ENCODE results near the gene NFAM1. TPM values are rescaled to one million over a fixed set of nuclear protein-coding genes. Genes with fewer than 3 reads are reported as not detected.

NFAM1 gene
- total and polyA plus RNA-seq, 2 experiments from 2014 or later = not detected

DNA sequence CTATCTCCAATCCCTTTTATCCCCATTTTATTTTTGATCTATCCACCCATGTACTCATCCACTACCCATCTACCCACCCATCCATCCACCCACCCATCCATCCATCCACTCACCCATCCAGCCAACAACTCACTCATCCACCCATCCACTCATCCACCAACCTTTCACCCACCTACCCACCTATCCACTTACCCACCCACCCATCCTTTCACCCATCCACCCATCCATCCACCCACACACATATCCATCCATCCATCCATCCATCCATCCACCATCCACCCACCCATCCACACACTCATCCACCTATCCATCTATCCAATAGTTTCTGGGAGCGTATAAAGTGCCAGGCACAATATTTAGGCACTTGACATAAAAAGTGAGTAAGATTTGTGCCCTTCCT is 39.2 kb upstream of the NFAM1 start:
- 82 to 88% methylated on average over 1 of the region's 1 CpG for WGBS, 2 experiments (ENCODE audit: low coverage in 1 of 2, low lambda C conversion rate in 2 of 2, missing lambda C conversion rate in 2 of 2)
- no peak overlapping the region for H2AFZ ChIP-seq
- no peaks in the 10 kb centered on the region for H3K9me3 ChIP-seq (ENCODE audit: low read depth)
- H3K36me3 ChIP-seq (ENCODE audit: low read depth) = no peaks in the 10 kb centered on the region
- TF ChIP-seq EZH2phosphoT487 (IDR thresholded peaks at IDR 0.05; ENCODE audit: insufficient read depth, low read depth) (no peak), EZH2 (IDR thresholded peaks at IDR 0.05; ENCODE audit: insufficient read depth, poor library complexity, severe bottlenecking) (no peak)
- no peaks in the 10 kb centered on the region for H3F3A ChIP-seq (ENCODE audit: insufficient read depth)
- H3K4me1 ChIP-seq (ENCODE audit: insufficient read depth) = no peaks in the 10 kb centered on the region
- in situ Hi-C loops (cut with MboI) = no loop called here
- no peaks in the 10 kb centered on the region for H3K9me2 ChIP-seq (ENCODE audit: insufficient read depth)
- no peak for DNase-seq
- no peak overlapping the region for H3K27ac ChIP-seq
- no peak overlapping the region for H3K4me2 ChIP-seq (ENCODE audit: unreplicated experiment)
- H3K9ac ChIP-seq = no peak overlapping the region
- no peaks in the 10 kb centered on the region for H3K79me2 ChIP-seq (ENCODE audit: insufficient read depth)
- H4K20me1 ChIP-seq (ENCODE audit: insufficient read depth) = no peaks in the 10 kb centered on the region; the same call in 1 of the 2 replicates
- H3K4me3 ChIP-seq = no peak overlapping the region
- H3K27me3 ChIP-seq (replicated peaks; ENCODE audit: insufficient read depth) = peaks cover 21% of the 10 kb centered on the region

DNA sequence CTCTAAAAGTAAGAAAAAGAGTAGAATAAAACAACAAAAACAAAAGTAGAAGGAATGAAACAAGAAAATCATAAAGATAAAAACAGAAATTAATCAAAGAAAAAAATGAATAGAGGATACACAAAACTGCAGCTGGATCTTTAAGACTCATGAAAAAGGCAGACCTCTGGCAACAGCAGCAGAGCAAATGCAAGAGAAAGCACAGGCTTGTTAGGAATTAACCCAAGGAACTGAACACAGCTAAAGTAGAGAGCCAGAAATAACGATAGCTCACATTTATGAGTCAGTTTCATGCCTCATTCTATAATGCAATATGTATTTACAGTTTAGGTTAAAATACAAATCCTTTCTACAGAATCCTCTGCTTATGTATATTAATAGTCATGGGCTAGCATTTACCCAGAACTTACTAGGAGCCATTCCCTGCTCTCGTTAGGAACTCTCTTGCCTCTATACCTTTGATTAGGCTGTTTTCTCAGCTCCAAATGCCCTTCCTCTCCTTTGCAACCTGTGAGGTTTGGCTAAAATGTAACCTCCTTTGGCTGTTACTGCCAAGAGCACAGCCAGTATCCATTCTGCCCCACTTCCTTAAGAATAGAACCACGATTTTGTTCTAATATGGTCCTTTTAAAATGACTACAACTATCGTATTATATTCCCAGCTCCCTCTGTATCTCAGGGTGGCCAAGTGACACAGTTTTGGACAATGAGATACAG is 38.3 kb upstream of the NFAM1 start:
- H3K27ac ChIP-seq = no peak overlapping the region
- H3K9me2 ChIP-seq (ENCODE audit: insufficient read depth) = no peaks in the 10 kb centered on the region
- no peak overlapping the region for H3K9ac ChIP-seq
- no peaks in the 10 kb centered on the region for H3K4me1 ChIP-seq (ENCODE audit: insufficient read depth)
- no peak overlapping the region for H3K4me2 ChIP-seq (ENCODE audit: unreplicated experiment)
- H2AFZ ChIP-seq = no peak overlapping the region
- no peaks in the 10 kb centered on the region for H3F3A ChIP-seq (ENCODE audit: insufficient read depth)
- H3K27me3 ChIP-seq (replicated peaks; ENCODE audit: insufficient read depth) = peaks cover 21% of the 10 kb centered on the region
- H3K79me2 ChIP-seq (ENCODE audit: insufficient read depth) = no peaks in the 10 kb centered on the region
- no peak for TF ChIP-seq EZH2phosphoT487 (IDR thresholded peaks at IDR 0.05; ENCODE audit: insufficient read depth, low read depth)
- no peak for TF ChIP-seq EZH2 (IDR thresholded peaks at IDR 0.05; ENCODE audit: insufficient read depth, poor library complexity, severe bottlenecking)
- no peaks in the 10 kb centered on the region; the same call in 1 of the 2 replicates for H4K20me1 ChIP-seq (ENCODE audit: insufficient read depth)
- H3K36me3 ChIP-seq (ENCODE audit: low read depth) = no peaks in the 10 kb centered on the region
- H3K9me3 ChIP-seq (ENCODE audit: low read depth) = no peaks in the 10 kb centered on the region
- in situ Hi-C loops (cut with MboI) = no loop called here
- 27 to 31% methylated on average over 4 of the region's 4 CpGs for WGBS, 2 experiments (ENCODE audit: low coverage in 1 of 2, low lambda C conversion rate in 2 of 2, missing lambda C conversion rate in 2 of 2)
- no peak for DNase-seq
- no peak overlapping the region for H3K4me3 ChIP-seq

GRCh38 chr22:42468841-42469240 is 36.6 kb upstream of the NFAM1 start:
- Histone ChIP-seq H3K9ac (no peak overlapping the region), H3K27me3 (replicated peaks; ENCODE audit: insufficient read depth) (peaks cover 29% of the 10 kb centered on the region), H4K20me1 (ENCODE audit: insufficient read depth) (no peaks in the 10 kb centered on the region; the same call in 1 of the 2 replicates), H3K4me3 (no peak overlapping the region), H3K27ac (no peak overlapping the region), H3K9me3 (ENCODE audit: low read depth) (no peaks in the 10 kb centered on the region), H2AFZ (no peak overlapping the region), H3F3A (ENCODE audit: insufficient read depth) (no peaks in the 10 kb centered on the region), H3K79me2 (ENCODE audit: insufficient read depth) (no peaks in the 10 kb centered on the region), H3K36me3 (ENCODE audit: low read depth) (no peaks in the 10 kb centered on the region), H3K9me2 (ENCODE audit: insufficient read depth) (no peaks in the 10 kb centered on the region), H3K4me1 (ENCODE audit: insufficient read depth) (no peaks in the 10 kb centered on the region), H3K4me2 (ENCODE audit: unreplicated experiment) (no peak overlapping the region)
- in situ Hi-C loops (cut with MboI) = no loop called here
- TF ChIP-seq EZH2phosphoT487 (IDR thresholded peaks at IDR 0.05; ENCODE audit: insufficient read depth, low read depth) (no peak), EZH2 (IDR thresholded peaks at IDR 0.05; ENCODE audit: insufficient read depth, poor library complexity, severe bottlenecking) (no peak)
- peak; percentile 32 for DNase-seq
- WGBS, 2 experiments (ENCODE audit: low coverage in 1 of 2, low lambda C conversion rate in 2 of 2, missing lambda C conversion rate in 2 of 2) = 79 to 88% methylated on average over 2 of the region's 2 CpGs

- Histone ChIP-seq H4K20me1 (ENCODE audit: insufficient read depth) (no peaks in the 10 kb centered on the region), H3K4me1 (ENCODE audit: insufficient read depth) (no peaks in the 10 kb centered on the region), H3K9me2 (ENCODE audit: insufficient read depth) (no peaks in the 10 kb centered on the region), H3K4me3 (no peak overlapping the region), H3K79me2 (ENCODE audit: insufficient read depth) (no peaks in the 10 kb centered on the region), H2AFZ (no peak overlapping the region), H3K27ac (no peak overlapping the region), H3K9me3 (ENCODE audit: low read depth) (no peaks in the 10 kb centered on the region), H3K36me3 (ENCODE audit: low read depth) (no peaks in the 10 kb centered on the region), H3F3A (ENCODE audit: insufficient read depth) (no peaks in the 10 kb centered on the region), H3K9ac (no peak overlapping the region), H3K27me3 (replicated peaks; ENCODE audit: insufficient read depth) (peaks cover 59% of the 10 kb centered on the region), H3K4me2 (ENCODE audit: unreplicated experiment) (no peak overlapping the region)
- no peak for DNase-seq
- no peak for TF ChIP-seq EZH2phosphoT487 (IDR thresholded peaks at IDR 0.05; ENCODE audit: insufficient read depth, low read depth)
- no peak for TF ChIP-seq EZH2 (IDR thresholded peaks at IDR 0.05; ENCODE audit: insufficient read depth, poor library complexity, severe bottlenecking)
- in situ Hi-C loops (cut with MboI) = no loop called here
- WGBS, 2 experiments (ENCODE audit: low coverage in 1 of 2, low lambda C conversion rate in 2 of 2, missing lambda C conversion rate in 2 of 2) = 14 to 21% methylated on average over 1 of the region's 1 CpG
Observed at GRCh38 chr22:42462016-42462415, 29.8 kb upstream of the NFAM1 start.
